ENCODE data around the gene AOX1.
"Not testable (repeated sequence)": the region's sequence is repeated elsewhere in the genome, so short reads cannot be mapped to it uniquely, and the experiment has no call there.

AOX1 gene

DNA sequence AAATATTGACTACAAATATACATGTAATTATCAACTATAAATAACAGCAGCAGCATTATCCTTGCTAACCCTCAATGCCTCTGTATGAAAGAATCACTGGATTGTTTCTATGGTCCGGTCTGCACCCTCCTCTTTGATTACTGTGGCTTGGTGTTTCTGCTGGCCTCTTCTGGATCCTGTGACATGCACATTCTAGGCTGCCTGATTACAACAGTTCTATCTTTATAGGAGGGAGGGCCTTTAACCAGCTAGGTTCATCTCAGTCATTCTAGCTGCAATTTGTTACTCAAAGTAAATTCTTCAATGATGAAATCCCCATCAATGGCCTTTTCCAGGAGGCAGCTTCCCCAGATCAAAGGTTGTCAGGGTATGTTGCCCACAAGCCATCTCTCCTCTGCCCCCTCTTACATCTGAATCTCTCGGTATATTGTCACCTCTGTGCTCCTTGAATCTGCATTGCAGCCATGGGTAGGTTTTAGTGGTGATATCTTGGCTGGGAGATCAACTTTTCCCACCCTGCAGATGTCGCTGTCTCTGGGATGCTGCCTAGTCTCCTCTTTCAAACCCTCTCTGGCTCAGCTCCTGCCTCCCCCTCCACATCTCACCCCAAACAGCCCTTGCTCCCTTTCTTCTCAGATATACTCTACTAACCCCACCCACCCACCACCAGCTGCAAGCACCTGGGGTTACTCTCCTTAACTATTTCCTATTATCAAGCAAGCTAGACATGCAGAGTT lies 119.7 kb downstream of the AOX1 start:
- no peak overlapping the region for H3K18ac ChIP-seq (ENCODE audit: low read length)
- no peak overlapping the region for H3K4ac ChIP-seq (ENCODE audit: low read depth, low read length)
- no peaks in the 10 kb centered on the region for H3K36me3 ChIP-seq (ENCODE audit: control insufficient read depth, insufficient read depth, low read length)
- no peak overlapping the region for H3K4me3 ChIP-seq (ENCODE audit: low read length)
- H2AK5ac ChIP-seq (ENCODE audit: low read length), result no peak overlapping the region
- WGBS (ENCODE audit: extremely low coverage, insufficient coverage, low lambda C conversion rate), result no CpG with 5 or more reads among the region's 3 CpGs
- no peak overlapping the region for H3K56ac ChIP-seq (ENCODE audit: low read length)
- no peak overlapping the region for H3K27ac ChIP-seq (ENCODE audit: low read depth, low read length)
- H3K4me1 ChIP-seq (ENCODE audit: control insufficient read depth, low read depth, low read length), result no peaks in the 10 kb centered on the region
- no peaks in the 10 kb centered on the region for H3K79me2 ChIP-seq (ENCODE audit: control insufficient read depth, insufficient read depth, low read length)
- H3K23ac ChIP-seq (ENCODE audit: low read length), result no peak overlapping the region
- H3K9ac ChIP-seq (ENCODE audit: low read length), result no peak overlapping the region
- H2BK5ac ChIP-seq (ENCODE audit: low read length), result no peak overlapping the region
- no peak overlapping the region for H3K4me2 ChIP-seq (ENCODE audit: low read length)
- no peaks in the 10 kb centered on the region for H3K79me1 ChIP-seq (ENCODE audit: low read length)
- DNase-seq, result peak; percentile 80
- H4K5ac ChIP-seq (ENCODE audit: low read length), result no peak overlapping the region
- no peak overlapping the region for H2BK15ac ChIP-seq (replicated peaks; ENCODE audit: low read depth)
- no peaks in the 10 kb centered on the region for H3K27me3 ChIP-seq (ENCODE audit: insufficient read depth, low read length, poor library complexity)
- H2BK120ac ChIP-seq (ENCODE audit: low read depth, low read length), result no peak overlapping the region
- no peak overlapping the region for H4K8ac ChIP-seq (ENCODE audit: low read depth, low read length)

DNA sequence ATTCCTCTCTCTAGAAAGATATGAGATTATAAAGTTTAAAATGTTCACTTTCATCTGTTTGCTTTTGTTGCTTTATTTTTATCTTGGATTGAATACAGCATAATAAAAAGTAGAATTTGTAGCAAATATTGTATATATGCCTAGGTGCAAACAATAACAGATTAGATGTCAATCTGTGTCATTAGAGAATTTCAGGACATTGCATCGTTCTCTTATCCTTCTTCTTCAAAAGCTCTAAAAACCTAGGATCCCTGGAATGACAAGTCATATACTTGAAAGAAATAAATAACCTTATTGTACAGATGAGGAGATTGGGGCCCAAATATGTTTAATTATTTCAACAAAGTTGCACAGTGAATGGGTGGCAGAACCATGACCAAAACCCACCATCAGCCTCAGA lies 123.1 kb downstream of the AOX1 start:
- Histone ChIP-seq H3K4me3 (ENCODE audit: low read length) (no peak overlapping the region), H3K79me2 (ENCODE audit: control insufficient read depth, insufficient read depth, low read length) (no peaks in the 10 kb centered on the region), H4K5ac (ENCODE audit: low read length) (no peak overlapping the region), H3K4me2 (ENCODE audit: low read length) (no peak overlapping the region), H3K36me3 (ENCODE audit: control insufficient read depth, insufficient read depth, low read length) (no peaks in the 10 kb centered on the region), H2BK5ac (ENCODE audit: low read length) (no peak overlapping the region), H3K4me1 (ENCODE audit: control insufficient read depth, low read depth, low read length) (no peaks in the 10 kb centered on the region), H4K8ac (ENCODE audit: low read depth, low read length) (no peak overlapping the region), H3K27me3 (ENCODE audit: insufficient read depth, low read length, poor library complexity) (no peaks in the 10 kb centered on the region), H3K18ac (ENCODE audit: low read length) (no peak overlapping the region), H3K56ac (ENCODE audit: low read length) (no peak overlapping the region), H3K9ac (ENCODE audit: low read length) (no peak overlapping the region), H3K79me1 (ENCODE audit: low read length) (no peaks in the 10 kb centered on the region), H2AK5ac (ENCODE audit: low read length) (no peak overlapping the region), H2BK15ac (replicated peaks; ENCODE audit: low read depth) (no peak overlapping the region), H3K4ac (ENCODE audit: low read depth, low read length) (no peak overlapping the region), H3K23ac (ENCODE audit: low read length) (no peak overlapping the region), H2BK120ac (ENCODE audit: low read depth, low read length) (no peak overlapping the region), H3K27ac (ENCODE audit: low read depth, low read length) (no peak overlapping the region)
- WGBS (ENCODE audit: extremely low coverage, insufficient coverage, low lambda C conversion rate), result no CpG with 5 or more reads among the region's 1 CpG
- no peak for DNase-seq

DNA sequence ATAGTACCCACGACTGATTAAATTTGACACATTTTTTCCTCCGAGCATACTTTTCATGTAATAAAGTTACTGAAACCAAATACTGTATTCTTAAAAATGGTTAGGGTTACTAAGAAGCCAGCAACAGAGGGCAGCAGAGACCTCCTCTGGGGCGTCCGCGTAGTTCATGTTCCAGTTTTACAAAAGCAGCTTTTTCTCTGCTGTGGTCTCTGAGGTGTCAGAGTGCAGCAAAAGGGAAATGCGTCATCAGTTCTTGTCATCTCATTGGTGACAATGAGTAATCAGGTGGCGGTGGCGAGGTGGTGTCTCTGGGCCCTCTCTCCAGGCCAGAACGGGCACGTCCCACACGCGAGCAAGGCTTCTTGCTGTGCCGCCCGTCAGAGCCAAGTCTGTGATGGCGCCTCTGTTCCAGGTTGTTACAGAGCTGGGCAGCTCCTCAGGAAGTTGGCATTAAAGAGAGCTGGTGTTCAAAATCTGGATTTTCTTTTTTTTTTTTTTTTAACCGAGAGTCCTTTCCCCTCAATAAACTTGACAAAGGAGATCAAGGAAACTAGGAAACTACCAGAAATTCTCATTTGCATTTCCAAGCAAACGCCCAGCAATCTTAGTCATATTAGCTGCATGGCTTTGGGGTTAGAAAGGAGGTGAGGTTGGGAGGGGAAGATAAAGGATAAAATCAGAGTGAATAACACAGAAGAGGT lies 127.3 kb downstream of the AOX1 start:
- no peaks in the 10 kb centered on the region for H3K79me2 ChIP-seq (ENCODE audit: control insufficient read depth, insufficient read depth, low read length)
- H3K36me3 ChIP-seq (ENCODE audit: control insufficient read depth, insufficient read depth, low read length), result no peaks in the 10 kb centered on the region
- H3K9ac ChIP-seq (ENCODE audit: low read length), result peak overlapping the region; percentile 7
- H4K8ac ChIP-seq (ENCODE audit: low read depth, low read length), result no peak overlapping the region
- H3K4me1 ChIP-seq (ENCODE audit: control insufficient read depth, low read depth, low read length), result no peaks in the 10 kb centered on the region
- H3K4me3 ChIP-seq (ENCODE audit: low read length), result no peak overlapping the region
- H3K4ac ChIP-seq (ENCODE audit: low read depth, low read length), result no peak overlapping the region
- H3K4me2 ChIP-seq (ENCODE audit: low read length), result no peak overlapping the region
- H3K27ac ChIP-seq (ENCODE audit: low read depth, low read length), result no peak overlapping the region
- H2BK5ac ChIP-seq (ENCODE audit: low read length), result no peak overlapping the region
- H3K56ac ChIP-seq (ENCODE audit: low read length), result peak overlapping the region; percentile 25
- no peak overlapping the region for H2BK15ac ChIP-seq (replicated peaks; ENCODE audit: low read depth)
- H3K23ac ChIP-seq (ENCODE audit: low read length), result no peak overlapping the region
- no peak overlapping the region for H4K5ac ChIP-seq (ENCODE audit: low read length)
- peak; percentile 97 for DNase-seq
- H3K79me1 ChIP-seq (ENCODE audit: low read length), result no peaks in the 10 kb centered on the region
- WGBS (ENCODE audit: extremely low coverage, insufficient coverage, low lambda C conversion rate), result no CpG with 5 or more reads among the region's 17 CpGs
- no peak overlapping the region for H2BK120ac ChIP-seq (ENCODE audit: low read depth, low read length)
- no peak overlapping the region for H3K18ac ChIP-seq (ENCODE audit: low read length)
- H3K27me3 ChIP-seq (ENCODE audit: insufficient read depth, low read length, poor library complexity), result no peaks in the 10 kb centered on the region
- H2AK5ac ChIP-seq (ENCODE audit: low read length), result no peak overlapping the region

DNA sequence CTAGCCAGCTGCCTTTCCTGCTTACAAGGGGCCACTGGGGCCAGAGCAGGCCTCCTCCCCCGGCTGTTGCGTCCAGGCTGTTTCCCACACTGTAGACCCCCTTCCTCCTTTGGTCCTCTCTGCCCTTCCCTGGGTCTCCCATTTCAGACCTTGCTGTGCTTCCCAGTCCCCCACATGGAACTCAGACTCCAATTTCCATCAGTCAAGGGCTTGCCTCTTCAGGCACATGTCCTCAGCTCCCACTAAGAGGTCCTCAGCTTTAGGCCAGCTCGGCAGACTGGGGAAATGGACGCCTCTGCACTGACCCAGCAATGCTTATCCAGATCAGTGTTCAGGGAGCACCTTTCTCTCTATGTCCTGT lies 127.9 kb downstream of the AOX1 start:
- Histone ChIP-seq H3K4me1 (ENCODE audit: control insufficient read depth, low read depth, low read length) (no peaks in the 10 kb centered on the region), H3K27ac (ENCODE audit: low read depth, low read length) (no peak overlapping the region), H3K4ac (ENCODE audit: low read depth, low read length) (no peak overlapping the region), H4K8ac (ENCODE audit: low read depth, low read length) (no peak overlapping the region), H2BK15ac (replicated peaks; ENCODE audit: low read depth) (no peak overlapping the region), H2BK5ac (ENCODE audit: low read length) (no peak overlapping the region), H2BK120ac (ENCODE audit: low read depth, low read length) (no peak overlapping the region), H3K18ac (ENCODE audit: low read length) (no peak overlapping the region), H2AK5ac (ENCODE audit: low read length) (no peak overlapping the region), H3K27me3 (ENCODE audit: insufficient read depth, low read length, poor library complexity) (no peaks in the 10 kb centered on the region), H3K4me3 (ENCODE audit: low read length) (no peak overlapping the region), H3K23ac (ENCODE audit: low read length) (no peak overlapping the region), H3K56ac (ENCODE audit: low read length) (peak overlapping the region; percentile 25), H4K5ac (ENCODE audit: low read length) (no peak overlapping the region), H3K4me2 (ENCODE audit: low read length) (no peak overlapping the region), H3K79me2 (ENCODE audit: control insufficient read depth, insufficient read depth, low read length) (no peaks in the 10 kb centered on the region), H3K9ac (ENCODE audit: low read length) (no peak overlapping the region), H3K79me1 (ENCODE audit: low read length) (no peaks in the 10 kb centered on the region), H3K36me3 (ENCODE audit: control insufficient read depth, insufficient read depth, low read length) (no peaks in the 10 kb centered on the region)
- peak; percentile 14 for DNase-seq
- WGBS (ENCODE audit: extremely low coverage, insufficient coverage, low lambda C conversion rate), result no CpG with 5 or more reads among the region's 4 CpGs

DNA sequence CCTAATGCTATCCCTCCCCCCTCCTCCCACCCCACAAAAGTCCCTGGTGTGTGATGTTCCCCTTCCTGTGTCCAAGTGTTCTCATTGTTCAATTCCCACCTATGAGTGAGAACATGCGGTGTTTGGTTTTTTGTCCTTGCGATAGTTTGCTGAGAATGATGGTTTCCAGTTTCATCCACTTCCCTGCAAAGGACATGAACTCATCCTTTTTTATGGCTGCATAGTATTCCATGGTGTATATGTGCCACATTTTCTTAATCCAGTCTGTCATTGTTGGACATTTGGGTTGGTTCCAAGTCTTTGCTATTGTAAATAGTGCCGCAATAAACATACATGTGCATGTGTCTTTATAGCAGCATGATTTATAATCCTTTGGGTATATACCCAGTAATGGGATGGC lies 129.2 kb downstream of the AOX1 start:
- H4K8ac ChIP-seq (ENCODE audit: low read depth, low read length); H3K27me3 ChIP-seq (ENCODE audit: insufficient read depth, low read length, poor library complexity); H4K5ac ChIP-seq (ENCODE audit: low read length); H3K36me3 ChIP-seq (ENCODE audit: control insufficient read depth, insufficient read depth, low read length); H2BK15ac ChIP-seq (replicated peaks; ENCODE audit: low read depth); H3K23ac ChIP-seq (ENCODE audit: low read length); H3K79me1 ChIP-seq (ENCODE audit: low read length); H3K4me3 ChIP-seq (ENCODE audit: low read length); H3K79me2 ChIP-seq (ENCODE audit: control insufficient read depth, insufficient read depth, low read length); H3K4me2 ChIP-seq (ENCODE audit: low read length); H3K18ac ChIP-seq (ENCODE audit: low read length); H2BK5ac ChIP-seq (ENCODE audit: low read length); H2BK120ac ChIP-seq (ENCODE audit: low read depth, low read length); DNase-seq; H2AK5ac ChIP-seq (ENCODE audit: low read length); H3K4ac ChIP-seq (ENCODE audit: low read depth, low read length); H3K9ac ChIP-seq (ENCODE audit: low read length); H3K56ac ChIP-seq (ENCODE audit: low read length); H3K27ac ChIP-seq (ENCODE audit: low read depth, low read length); H3K4me1 ChIP-seq (ENCODE audit: control insufficient read depth, low read depth, low read length): not testable (repeated sequence)
- WGBS (ENCODE audit: extremely low coverage, insufficient coverage, low lambda C conversion rate), result no CpG with 5 or more reads among the region's 3 CpGs

Data from mesendoderm (in vitro differentiated cells).